Globus pallidus (tissue), 1 donor: ENCODE measurements around the gene ZNF30.
A peak's percentile ranks its signal among the peaks of the same experiment; 100 is the strongest.
"Not testable (repeated sequence)": the region's sequence is repeated elsewhere in the genome, so short reads cannot be mapped to it uniquely, and the experiment has no call there.

Experiments used
- DNase-seq: peaks from one replicate; pipeline ENCODE4 v3.0.0-alpha.2; 2015; ENCODE audit warnings: low spot score

ZNF30 gene

GRCh38 chr19:34926685-34927375 lies at the start of gene ZNF30:
ZNF30 (plus strand) TSS chr19:34926903; CDS start chr19:34929948, 3,045 bp downstream.
- DNase-seq = peak; percentile 90

- no peak for DNase-seq
Measured at GRCh38 chr19:34879563-34879962, 47.1 kb upstream of the ZNF30 start.

DNA sequence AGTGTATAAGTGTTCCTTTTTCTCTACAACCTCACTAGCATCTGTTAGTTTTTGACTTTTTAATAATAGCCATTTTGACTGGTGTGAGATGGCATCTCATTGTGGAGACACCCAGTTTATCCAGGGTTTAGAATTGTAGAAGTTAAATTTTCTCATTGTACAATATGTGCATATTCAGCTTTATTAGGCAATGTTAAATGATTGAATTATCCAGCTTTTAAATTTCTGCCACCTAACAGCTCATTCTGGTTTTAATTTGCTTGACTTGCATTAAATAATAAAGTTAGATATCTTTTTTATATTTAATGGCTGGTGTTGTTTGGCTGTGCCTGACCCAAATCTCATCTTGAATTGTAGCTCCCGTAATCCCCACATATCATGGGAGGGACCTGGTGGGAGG lies 46.7 kb upstream of the ZNF30 start:
- no peak for DNase-seq

DNA sequence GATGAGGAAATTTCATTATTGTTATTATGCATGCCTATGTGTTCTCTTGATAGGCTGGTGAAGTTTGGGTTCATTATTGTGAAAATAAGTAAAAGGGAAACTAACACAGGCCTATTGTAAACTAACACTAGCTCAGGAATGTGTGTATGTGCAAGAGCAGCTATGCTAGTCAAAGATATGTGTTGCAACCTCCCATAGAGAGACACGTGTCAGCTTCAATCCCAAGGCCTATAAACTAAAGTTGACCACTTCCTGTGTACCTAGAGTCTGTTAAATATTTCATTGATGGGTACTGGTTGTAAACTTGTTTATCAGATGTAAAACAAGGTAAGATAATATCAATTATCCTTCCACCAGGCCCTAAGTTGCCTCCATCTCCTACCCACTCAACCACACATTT lies 44.7 kb upstream of the ZNF30 start:
- DNase-seq = no peak

DNA sequence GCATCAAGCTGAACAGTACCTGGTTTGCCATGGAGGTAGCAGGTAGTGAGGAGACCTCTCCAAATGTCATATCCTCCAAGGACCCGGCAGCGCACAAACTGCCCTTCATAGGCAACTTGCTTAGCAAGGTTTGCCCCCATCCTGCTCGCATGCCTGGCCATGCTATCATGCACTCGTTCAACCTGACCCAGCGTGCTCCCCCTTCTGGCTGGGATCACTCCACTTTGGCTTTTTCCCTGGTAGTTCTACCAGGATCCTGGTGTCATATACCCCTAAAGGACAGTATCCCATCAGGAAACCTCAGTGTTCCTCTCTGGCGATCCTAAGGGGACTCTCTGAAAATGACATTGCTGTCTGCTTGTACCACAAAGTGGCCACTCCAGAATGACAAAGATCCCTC lies 38.6 kb upstream of the ZNF30 start:
- DNase-seq = no peak

DNA sequence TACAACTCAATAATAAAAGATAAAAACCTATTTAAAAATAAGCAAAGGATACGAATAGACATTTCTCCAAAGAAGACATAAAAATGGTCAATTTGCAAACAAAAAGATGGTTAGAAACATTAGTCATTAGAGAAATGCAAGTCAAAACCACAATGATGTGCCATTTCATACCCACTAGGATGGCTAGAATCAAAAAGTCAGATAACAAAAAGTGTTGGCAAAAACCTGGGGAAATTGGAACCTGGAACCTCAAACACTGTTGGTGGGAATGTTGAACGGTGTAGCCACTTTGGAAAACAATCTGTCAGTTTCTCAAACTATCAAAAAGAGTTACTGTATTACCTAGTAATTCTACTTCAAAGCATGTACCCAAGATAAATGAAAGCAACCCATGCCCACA lies 26.5 kb upstream of the ZNF30 start:
- DNase-seq = no peak

- DNase-seq = no peak
Measured at GRCh38 chr19:34904664-34905527, 21.8 kb upstream of the ZNF30 start.

DNA sequence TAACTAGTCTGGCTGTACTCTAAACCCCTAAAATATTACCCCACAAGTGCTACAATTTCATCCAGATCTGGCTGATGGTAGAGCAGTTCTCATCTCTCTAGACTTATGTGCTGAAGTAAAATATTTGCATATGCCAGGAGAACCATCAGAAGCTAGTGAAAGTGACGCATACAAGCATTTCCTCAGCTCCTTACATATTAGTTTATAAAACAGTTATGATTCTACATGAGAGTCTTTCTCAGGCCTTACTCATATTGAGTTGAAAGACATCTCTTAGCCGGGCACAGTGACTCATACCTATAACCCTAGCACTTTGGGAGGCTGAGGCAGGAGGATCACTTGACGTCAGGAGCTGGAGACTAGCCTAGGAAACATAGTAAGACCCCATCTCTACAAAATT lies 15.9 kb upstream of the ZNF30 start:
- no peak for DNase-seq

GRCh38 chr19:34917144-34917543 lies 9.6 kb upstream of the ZNF30 start:
- DNase-seq = not testable (repeated sequence)

GRCh38 chr19:34918190-34918589 lies 8.5 kb upstream of the ZNF30 start:
- DNase-seq = no peak

DNA sequence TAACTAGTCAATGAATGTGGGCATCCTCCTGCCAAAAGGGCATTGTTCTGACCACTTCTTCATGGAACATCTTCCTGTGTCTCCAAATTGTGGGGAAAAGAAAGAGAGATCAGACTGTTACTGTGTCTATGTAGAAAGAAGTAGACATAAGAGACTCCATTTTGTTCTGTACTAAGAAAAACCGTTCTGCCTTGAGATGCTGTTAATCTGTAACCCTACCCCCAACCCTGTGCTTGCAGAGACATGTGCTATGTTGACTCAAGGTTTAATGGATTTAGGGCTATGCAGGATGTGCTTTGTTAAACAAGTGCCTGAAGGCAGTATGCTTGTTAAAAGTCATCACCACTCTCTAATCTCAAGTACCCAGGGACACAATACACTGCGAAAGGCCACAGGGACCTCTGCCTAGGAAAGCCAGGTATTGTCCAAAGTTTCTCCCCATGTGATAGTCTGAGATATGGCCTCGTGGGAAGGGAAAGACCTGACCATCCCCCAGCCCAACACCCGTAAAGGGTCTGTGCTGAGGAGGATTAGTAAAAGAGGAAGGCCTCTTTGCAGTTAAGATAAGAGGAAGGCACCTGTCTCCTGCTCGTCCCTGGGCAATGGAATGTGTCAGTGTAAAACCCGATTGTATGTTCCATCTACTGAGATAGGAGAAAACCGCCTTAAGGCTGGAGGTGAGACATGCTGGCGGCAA lies 6.5 kb upstream of the ZNF30 start:
- not testable (repeated sequence) for DNase-seq

- no peak for DNase-seq
Measured at GRCh38 chr19:34925278-34925855, 1.3 kb upstream of the ZNF30 start.

DNA sequence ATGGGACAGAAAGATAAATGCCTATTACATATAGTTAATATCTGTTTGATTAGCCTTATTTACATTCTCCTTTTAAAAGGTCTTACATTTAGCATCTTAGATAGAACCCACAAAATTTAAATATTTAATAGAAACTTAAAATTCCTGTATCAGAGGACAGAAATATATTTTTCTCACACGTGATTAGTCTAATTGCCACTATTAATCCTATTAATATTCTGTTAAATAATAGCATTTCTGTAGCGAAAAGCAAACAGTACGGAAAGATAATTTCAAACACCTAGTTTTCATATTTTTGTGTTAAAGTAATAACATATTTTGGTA lies 380 bp upstream of the ZNF30 start:
- DNase-seq = no peak

- DNase-seq = no peak
Measured at GRCh38 chr19:34932494-34932893, 5.8 kb downstream of the ZNF30 start.

DNA sequence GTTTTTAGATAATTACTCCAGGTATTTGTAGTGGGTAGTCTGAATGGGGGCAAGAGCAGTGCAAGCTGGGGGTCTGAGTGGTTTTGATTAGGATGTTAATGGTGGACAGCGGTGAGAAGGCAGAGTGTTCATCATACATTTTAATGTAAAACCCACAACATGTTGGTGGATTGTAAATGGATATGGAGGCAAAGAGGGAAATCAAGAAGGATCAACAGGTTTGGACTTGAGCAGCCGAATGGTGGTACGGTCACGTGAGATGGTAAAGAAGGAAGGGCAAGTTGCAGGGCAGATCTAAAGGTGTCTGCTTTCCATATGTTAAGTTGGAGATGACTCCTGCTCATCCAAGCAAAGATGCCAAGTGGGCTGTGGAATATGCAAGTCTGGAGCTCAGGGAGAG lies 9.5 kb downstream of the ZNF30 start:
- DNase-seq = no peak

GRCh38 chr19:34938886-34939285 lies 12.2 kb downstream of the ZNF30 start:
- DNase-seq = no peak

- no peak for DNase-seq
Measured at GRCh38 chr19:34943861-34944573, 17.3 kb downstream of the ZNF30 start.

- DNase-seq = no peak
Measured at GRCh38 chr19:34953092-34953491, 26.4 kb downstream of the ZNF30 start.

- no peak for DNase-seq
Measured at GRCh38 chr19:34957830-34958751, 31.4 kb downstream of the ZNF30 start.

- DNase-seq = no peak
Measured at GRCh38 chr19:34959021-34959420, 32.3 kb downstream of the ZNF30 start.
